GM12873 (cell line): ENCODE data around the gene PXMP2.

Experiments used
- CTCF ChIP-seq: IDR thresholded peaks from 2 replicates; pipeline ENCODE4 v1.5.1; 2012; ENCODE audit warnings: low read depth, mild to moderate bottlenecking, moderate library complexity, low read length, control low read depth; ENCODE audit not compliant: insufficient read depth; ENCODE audit errors: missing control alignments

PXMP2 gene

GRCh38 chr12:132642846-132643835 is 44.2 kb upstream of the PXMP2 start:
- TF ChIP-seq CTCF: no peak

- TF ChIP-seq CTCF: no peak
These were observed 40.5 kb upstream of the PXMP2 start for GRCh38 chr12:132646850-132647249.

- no peak for TF ChIP-seq CTCF
These were observed 39.5 kb upstream of the PXMP2 start for GRCh38 chr12:132647858-132648257.

- no peak for TF ChIP-seq CTCF
These were observed 38.7 kb upstream of the PXMP2 start for GRCh38 chr12:132648616-132649225.

GRCh38 chr12:132649226-132649945 is 38.0 kb upstream of the PXMP2 start:
- TF ChIP-seq CTCF: no peak

- no peak for TF ChIP-seq CTCF
These were observed 35.8 kb upstream of the PXMP2 start for GRCh38 chr12:132651444-132652100.
